K562 (cell line): ENCODE measurements around the gene AGFG1. TPM values are rescaled to one million over a fixed set of nuclear protein-coding genes. Genes with fewer than 3 reads are reported as not detected.

Experiments
- ATAC-seq: fragments of 200-7000 bp; cut with Tn5 transposase; 3 replicates; pipeline ENCODE4 v1.9.1; 2020; ENCODE audit warnings: moderate library complexity
- BruUV-seq: library from RNA; stranded (reverse); fragments of 400-500 nt; replicated peaks from 2 replicates; lab custom pipeline; 2021; lab: Mats Ljungman, UMichigan
- CTCF ChIA-PET: fragments of 300-600 bp; formaldehyde crosslinking; extraction: SDS; loops from one replicate; lab custom pipeline; 2021; ENCODE audit warnings: low intra/inter-chr PET ratio; lab: Yijun Ruan, JAX
- POLR2A ChIA-PET: fragments of 300-600, 350-650 bp; sonication (Branson Sonifier 250); formaldehyde crosslinking; extraction: SDS; loops from one replicate; lab custom pipeline; 2021; ENCODE audit warnings: antibody characterized with exemption, inconsistent platforms; lab: Yijun Ruan, JAX
- DNase-seq, 4 experiments: peaks; one replicate each; pipeline versions ENCODE4 v3.0.0 to v3.0.0-alpha.2; 2011 to 2018; ENCODE audit warnings: low spot score in 3 of 4, mixed read lengths in 3 of 4; ENCODE audit errors: extremely low read depth in 1 of 4
- FAIRE-seq: peaks from 2 replicates; lab custom pipeline; 2011; peaks lifted over from hg19 to GRCh38; lab: Jason Lieb, UNC
- H2AFZ ChIP-seq: 2 replicates; pipeline ENCODE4 v1.6.0; 2011; ENCODE audit warnings: low read depth, low read length, control low read depth, inconsistent platforms
- H3K27ac ChIP-seq: fragments of 200-600 bp; 3 replicates; pipeline ENCODE4 v1.8.0; 2011; ENCODE audit warnings: low read depth, mild to moderate bottlenecking, control low read depth, inconsistent platforms, low read length, moderate library complexity, mixed read lengths; ENCODE audit errors: extremely low read depth
- H3K27me3 ChIP-seq, 2 experiments: fragments of 300-600 bp in 1 of 2; 2 replicates in 1 of 2; 3 replicates in 1 of 2; pipeline versions ENCODE4 v1.6.0 to v1.8.0; 2011; ENCODE audit warnings: inconsistent platforms in 2 of 2, low read length in 2 of 2, mild to moderate bottlenecking in 1 of 2, mixed read lengths in 1 of 2, moderate library complexity in 1 of 2; ENCODE audit not compliant: control insufficient read depth in 2 of 2, insufficient read depth in 2 of 2
- H3K36me3 ChIP-seq: fragments of 300-600 bp; 3 replicates; pipeline ENCODE4 v1.8.0; 2011; ENCODE audit warnings: mild to moderate bottlenecking, low read length, inconsistent platforms; ENCODE audit not compliant: control insufficient read depth, insufficient read depth
- H3K4me1 ChIP-seq, 2 experiments: fragments of 200-600 bp in 1 of 2; replicated peaks in 1 of 2; 2 replicates in 1 of 2; 3 replicates in 1 of 2; pipeline versions ENCODE4 v1.5.1 to v1.8.0; 2011; ENCODE audit warnings: inconsistent platforms in 2 of 2, low read length in 2 of 2, mild to moderate bottlenecking in 1 of 2, mixed read lengths in 1 of 2, moderate library complexity in 1 of 2; ENCODE audit not compliant: control insufficient read depth in 2 of 2, insufficient read depth in 2 of 2
- H3K4me2 ChIP-seq: 2 replicates; pipeline ENCODE4 v1.6.1; 2011; ENCODE audit warnings: low read length, control low read depth, inconsistent platforms, mixed read lengths; ENCODE audit not compliant: insufficient read depth
- H3K4me3 ChIP-seq: fragments of 200-600 bp; sonication (generic), shearing (Covaris generic); 2 replicates; pipeline ENCODE4 v1.5.1; 2016; ENCODE audit warnings: control low read depth, inconsistent platforms
- H3K79me2 ChIP-seq: fragments of 200-600 bp; 3 replicates; pipeline ENCODE4 v1.8.0; 2011; ENCODE audit warnings: low read length, inconsistent platforms; ENCODE audit not compliant: control insufficient read depth, insufficient read depth
- H3K9ac ChIP-seq, 2 experiments: 2 replicates each; pipeline versions ENCODE4 v1.6.0 to v1.6.1; 2011; ENCODE audit warnings: low read depth in 2 of 2, low read length in 2 of 2, control low read depth in 1 of 2, inconsistent platforms in 1 of 2, mild to moderate bottlenecking in 1 of 2, mixed read lengths in 1 of 2; ENCODE audit not compliant: insufficient read depth in 1 of 2
- H3K9me1 ChIP-seq: one replicate; pipeline ENCODE4 v1.6.0; 2011; ENCODE audit warnings: inconsistent platforms, mild to moderate bottlenecking, low read length, moderate library complexity; ENCODE audit not compliant: control insufficient read depth, insufficient read depth
- H3K9me3 ChIP-seq: replicated peaks from 2 replicates; pipeline ENCODE4 v1.5.1; 2011; ENCODE audit warnings: low read depth, low read length, inconsistent platforms; ENCODE audit not compliant: control insufficient read depth, insufficient read depth
- H4K20me1 ChIP-seq: replicated peaks from 2 replicates; pipeline ENCODE4 v1.6.1; 2011; ENCODE audit warnings: low read length, inconsistent platforms, mixed read lengths; ENCODE audit not compliant: control insufficient read depth, insufficient read depth
- C11orf30 ChIP-seq: fragments of 450-650 bp; IDR thresholded peaks from 2 replicates; pipeline ENCODE4 v1.6.1; 2016; ENCODE audit warnings: low read depth, mild to moderate bottlenecking
- CBFA2T3 ChIP-seq: fragments of 450-650 bp; IDR thresholded peaks from 2 replicates; pipeline ENCODE4 v1.6.1; 2017
- CUX1 ChIP-seq: fragments of 200-800 bp; sonication (Bioruptor generic); IDR thresholded peaks from 2 replicates; pipeline ENCODE4 v1.6.1; 2016; ENCODE audit warnings: missing genetic modification characterization, missing compliant biosample characterization
- ILF3 ChIP-seq: fragments of 450-650 bp; IDR thresholded peaks from 2 replicates; pipeline ENCODE4 v1.6.1; 2018; ENCODE audit warnings: antibody characterized with exemption, mild to moderate bottlenecking, moderate library complexity, borderline replicate concordance
- MYC ChIP-seq, 2 experiments: fragments of 250-450 bp in 1 of 2; sonication (Bioruptor Pico) in 1 of 2; IDR thresholded peaks; 2 replicates each; pipeline versions ENCODE4 v1.5.1 to v1.6.1; 2012 to 2021; ENCODE audit warnings: low read depth in 2 of 2, borderline replicate concordance in 1 of 2, improper control_type of control experiment in 1 of 2, low read length in 1 of 2, mild to moderate bottlenecking in 1 of 2, moderate library complexity in 1 of 2
- PBX2 ChIP-seq, 2 experiments: IDR thresholded peaks in 1 of 2; conservative IDR thresholded peaks in 1 of 2; 2 replicates each; pipeline ENCODE4 v1.6.1; 2016; ENCODE audit warnings: low read depth in 2 of 2, mild to moderate bottlenecking in 1 of 2, missing compliant biosample characterization in 1 of 2, missing genetic modification characterization in 1 of 2, moderate library complexity in 1 of 2
- RB1 ChIP-seq: fragments of 450-650 bp; IDR thresholded peaks from 2 replicates; pipeline ENCODE4 v1.6.1; 2017; ENCODE audit warnings: low read depth, mild to moderate bottlenecking
- RBM25 ChIP-seq: fragments of 200-400 bp; formaldehyde crosslinking; IDR thresholded peaks from 2 replicates; pipeline ENCODE4 v1.6.1; 2018; ENCODE audit warnings: low read length, low read depth, moderate library complexity; ENCODE audit not compliant: severe bottlenecking
- RFX1 ChIP-seq: fragments of 450-650 bp; IDR thresholded peaks from 2 replicates; pipeline ENCODE4 v1.6.1; 2016; ENCODE audit warnings: mild to moderate bottlenecking, moderate library complexity
- SMAD4 ChIP-seq: fragments of 250-450 bp; sonication (Bioruptor Pico); conservative IDR thresholded peaks from 2 replicates; pipeline ENCODE4 v1.8.0; 2021; ENCODE audit warnings: inconsistent platforms, mild to moderate bottlenecking, moderate library complexity
- TBL1XR1 ChIP-seq, 2 experiments: IDR thresholded peaks; 2 replicates each; pipeline ENCODE4 v1.6.1; 2012; ENCODE audit warnings: improper control_type of control experiment in 2 of 2, low read length in 2 of 2, mild to moderate bottlenecking in 1 of 2
- THRAP3 ChIP-seq: fragments of 450-650 bp; IDR thresholded peaks from 2 replicates; pipeline ENCODE4 v1.6.1; 2016; ENCODE audit warnings: mild to moderate bottlenecking, inconsistent platforms, borderline replicate concordance
- ZBTB34 ChIP-seq: fragments of 250-450 bp; sonication (Bioruptor Pico); IDR thresholded peaks from 2 replicates; pipeline ENCODE4 v1.8.0; 2021; ENCODE audit warnings: mild to moderate bottlenecking, moderate library complexity
- ZNF75A ChIP-seq: fragments of 450-650 bp; formaldehyde crosslinking; IDR thresholded peaks from 2 replicates; pipeline ENCODE4 v1.4.0; 2020; ENCODE audit warnings: mild to moderate bottlenecking
- WGBS: fragments of 100-300 bp; shearing (Covaris generic); methylation state at CpG from one replicate; pipeline ENCODE4 v1.1.6; 2016; ENCODE audit warnings: low coverage, mixed read lengths; ENCODE audit not compliant: insufficient coverage; ENCODE audit errors: missing lambda C conversion rate; 5-methylcytosine and 5-hydroxymethylcytosine counted together
- in situ Hi-C: fragments of 300-500 bp; cut with MboI; formaldehyde crosslinking; loops from 4 replicates; pipeline ENCODE4 v1.15.0; 2018; ENCODE audit warnings: inconsistent platforms, mixed read lengths
- intact Hi-C: fragments of 100-400 bp; cut with micrococcal nuclease; formaldehyde crosslinking; loops from 2 replicates; pipeline ENCODE4 v1.14.2; 2022
- polyA plus RNA-seq, 8 experiments: library from polyadenylated mRNA; depleted of rRNA in 4 of 8; stranded (reverse) in 5 of 8; unstranded in 3 of 8; fragments of >200 nt; fragmentation: Nextera tagmentation in 2 of 8; fragmentation: Illumina TruSeq in 1 of 8; extraction: Ambion mirVana in 2 of 8; extraction: Trizol in 1 of 8; gene quantifications; 2 replicates each; pipeline versions ENCODE4 v1.2.1 to v1.2.3, GENCODE V29; 2011 to 2014; ENCODE audit warnings: inconsistent platforms in 1 of 8, missing spikeins in 1 of 8
- total RNA-seq, 7 experiments: library from RNA; depleted of rRNA in 6 of 7; stranded (reverse); fragments of >200 nt in 6 of 7; fragmentation: Illumina TruSeq in 2 of 7; extraction: Trizol in 2 of 7; gene quantifications; 2 replicates each; pipeline versions ENCODE4 v1.2.1 to v1.2.3, GENCODE V29; 2011 to 2021; ENCODE audit warnings: low replicate concordance in 1 of 7

The AGFG1 gene
- total and polyA plus RNA-seq, 9 of the 15 experiments (the other 6 are each of a cell fraction or from before 2014, with no cell fraction given): 11.2 to 97.5 (median 36.0) TPM

GRCh38 chr2:227500301-227500630, 28.3 kb downstream of the AGFG1 start:
- DNase-seq: no peak
- 0 out of 3 replicates have a peak, but pooled peaks cover 3% of the 10 kb centered on the region for H3K36me3 ChIP-seq
- peaks cover 3 to 7% of the 10 kb centered on the region in 2 experiments; a peak in 3 of 5 replicates for H3K4me1 ChIP-seq
- no peaks in the 10 kb centered on the region for H3K27me3 ChIP-seq
- 94% methylated on average over 1 of the region's 1 CpG for WGBS
- H3K9me3 ChIP-seq: no peaks in the 10 kb centered on the region
- H4K20me1 ChIP-seq: no peaks in the 10 kb centered on the region
- no peak overlapping the region for H3K27ac ChIP-seq
- ATAC-seq: no peak
- H3K4me3 ChIP-seq: no peak overlapping the region
- peaks cover 83% of the 10 kb centered on the region for H3K79me2 ChIP-seq
- no peaks in the 10 kb centered on the region for H3K9me1 ChIP-seq
- intact Hi-C loops (no loop called here), in situ Hi-C loops (no loop called here)
- POLR2A ChIA-PET: no interaction called here
- H2AFZ ChIP-seq: no peak overlapping the region
- FAIRE-seq: no peak
- CTCF ChIA-PET: no interaction called here
- H3K4me2 ChIP-seq: no peak overlapping the region
- H3K9ac ChIP-seq: no peak overlapping the region
- no TSS peak for BruUV-seq
- TF ChIP-seq C11orf30 (no peak), RBM25 (no peak), CUX1 (CRISPR knock-in tag) (no peak), SMAD4 (CRISPR knock-in tag) (no peak), RB1 (no peak), THRAP3 (no peak), RFX1 (no peak), ZBTB34 (CRISPR knock-in tag) (no peak), TBL1XR1 (IDR thresholded peaks at IDR 0.05; ENCODE audit: low read length in 2 of 2) (no peak), CBFA2T3 (no peak), MYC (IDR thresholded peaks at IDR 0.05; ENCODE audit: low read depth, low read length) (no peak), MYC (CRISPR knock-in tag; IDR thresholded peaks at IDR 0.05; ENCODE audit: borderline replicate concordance, low read depth) (no peak), PBX2 (CRISPR knock-in tag; IDR thresholded peaks at IDR 0.05; ENCODE audit: low read depth) (no peak), PBX2 (tag; conservative IDR thresholded peaks at IDR 0.05; ENCODE audit: low read depth) (no peak), ILF3 (no peak), ZNF75A (CRISPR knock-in tag) (no peak)
